RWPE1 (cell line): Measurements from ENCODE around the gene SLIT3.

ENCODE experiments used
- CTCF ChIA-PET: fragments of 350-600 bp; sonication (Branson Sonifier 250); formaldehyde crosslinking; extraction: SDS; loops from one replicate; lab custom pipeline; 2021; lab: Yijun Ruan, JAX
- POLR2A ChIA-PET: fragments of 400-600 bp; formaldehyde crosslinking; extraction: SDS; loops from one replicate; lab custom pipeline; 2020; ENCODE audit warnings: antibody characterized with exemption; ENCODE audit not compliant: low non-redundant PET; lab: Yijun Ruan, JAX
- DNase-seq: peaks from one replicate; pipeline ENCODE4 v3.0.0; 2012; ENCODE audit warnings: low spot score
- H3K27ac ChIP-seq: fragments of 450-650 bp; 2 replicates; pipeline ENCODE4 v1.5.1; 2017
- CTCF ChIP-seq: fragments of 450-650 bp; conservative IDR thresholded peaks from 2 replicates; pipeline ENCODE4 v1.5.1; 2017; ENCODE audit warnings: low read depth, mild to moderate bottlenecking

The SLIT3 gene

GRCh38 chr5:168872246-168872645, 428.7 kb downstream of the SLIT3 start:
- ChIA-PET POLR2A (no interaction called here), CTCF (interaction anchor here (0.6 kb wide), 1 partner anchor 187 kb away, joined by 5 read pairs; no protein-coding TSS in a partner anchor)
- no peak for DNase-seq
- H3K27ac ChIP-seq, result no peak overlapping the region
- no peak for TF ChIP-seq CTCF

- POLR2A ChIA-PET, result no interaction called here
- DNase-seq, result no peak
- CTCF ChIA-PET, result no interaction called here
- H3K27ac ChIP-seq, result no peak overlapping the region
- no peak for TF ChIP-seq CTCF
Measured at GRCh38 chr5:168870910-168871309, 430.0 kb downstream of the SLIT3 start.

- POLR2A ChIA-PET, result no interaction called here
- H3K27ac ChIP-seq, result no peak overlapping the region
- CTCF ChIA-PET, result no interaction called here
- DNase-seq, result no peak
- no peak for TF ChIP-seq CTCF
Measured at GRCh38 chr5:168869615-168870227, 431.2 kb downstream of the SLIT3 start.

- H3K27ac ChIP-seq, result no peak overlapping the region
- ChIA-PET POLR2A (no interaction called here), CTCF (interaction anchor here (0.6 kb wide), 1 partner anchor 391 kb away, joined by 5 read pairs; no protein-coding TSS in a partner anchor)
- TF ChIP-seq CTCF, result no peak
- DNase-seq, result no peak
Measured at GRCh38 chr5:168867241-168867640, 433.7 kb downstream of the SLIT3 start.

GRCh38 chr5:168865968-168866367, 435.0 kb downstream of the SLIT3 start:
- no peak overlapping the region for H3K27ac ChIP-seq
- ChIA-PET POLR2A (no interaction called here), CTCF (interaction anchor here (0.7 kb wide), 1 partner anchor 38 kb away, joined by 3 read pairs; no protein-coding TSS in a partner anchor)
- no peak for DNase-seq
- TF ChIP-seq CTCF, result no peak

- DNase-seq, result no peak
- no peak overlapping the region for H3K27ac ChIP-seq
- POLR2A ChIA-PET, result no interaction called here
- CTCF ChIA-PET, result no interaction called here
- TF ChIP-seq CTCF, result no peak
Measured at GRCh38 chr5:168863021-168863420, 437.9 kb downstream of the SLIT3 start.
